Skin epidermis (tissue), 12 donors: ENCODE measurements around the gene RORB.

Source experiments
- H3K27ac ChIP-seq, 21 experiments: fragments of 200-600 bp; sonication (generic) in 11 of 21; one replicate each; pipeline ENCODE4 v1.5.0; 2020; ENCODE audit warnings: mild to moderate bottlenecking in 3 of 21, inconsistent platforms in 2 of 21, moderate library complexity in 2 of 21
- H3K4me3 ChIP-seq, 7 experiments: fragments of 200-600 bp; sonication (generic) in 2 of 7; one replicate each; pipeline ENCODE4 v1.5.0; 2020; ENCODE audit warnings: inconsistent platforms in 2 of 7, mild to moderate bottlenecking in 2 of 7, moderate library complexity in 1 of 7

The RORB gene

DNA sequence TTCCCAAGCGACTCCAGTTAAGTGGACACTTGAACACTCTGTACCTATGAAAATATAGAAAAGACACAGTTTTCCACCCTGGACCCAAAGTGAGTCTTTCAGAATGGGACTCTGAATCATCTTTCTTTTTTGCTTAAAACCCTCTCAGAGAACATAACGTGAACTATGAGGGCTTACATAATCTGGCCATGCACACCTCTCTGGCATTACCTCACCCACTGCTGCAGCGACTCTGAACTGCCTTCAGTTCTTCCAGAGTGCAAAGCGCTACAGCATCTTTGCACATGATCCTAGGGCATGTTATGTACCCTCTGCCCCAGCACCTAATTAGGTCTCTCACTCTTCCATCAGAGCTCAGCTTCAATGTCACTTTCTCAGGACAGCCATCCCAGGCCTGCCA lies 186.2 kb downstream of the RORB start:
- Histone ChIP-seq H3K27ac (no peak overlapping the region), H3K4me3 (no peak overlapping the region)

DNA sequence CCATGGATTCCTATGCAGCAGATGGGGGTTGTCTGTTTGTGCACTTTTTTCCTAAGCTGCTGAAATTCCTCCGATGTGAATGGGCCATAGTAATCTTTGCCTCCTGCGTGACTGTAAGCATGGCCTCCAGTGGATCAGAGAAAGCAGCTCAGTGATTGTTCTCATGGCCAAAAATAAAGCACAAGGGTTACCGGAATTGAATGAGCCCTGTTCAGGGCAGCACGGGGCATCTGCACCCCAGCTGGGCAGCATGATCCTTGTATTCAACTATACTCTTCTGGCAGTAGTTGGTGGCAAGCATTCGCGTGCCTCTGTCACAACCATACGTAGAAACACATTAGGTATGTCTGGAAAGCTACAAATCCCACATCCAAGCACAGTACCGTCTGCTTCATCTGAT lies 193.9 kb downstream of the RORB start:
- no peak overlapping the region for H3K27ac ChIP-seq
- H3K4me3 ChIP-seq: no peak overlapping the region

DNA sequence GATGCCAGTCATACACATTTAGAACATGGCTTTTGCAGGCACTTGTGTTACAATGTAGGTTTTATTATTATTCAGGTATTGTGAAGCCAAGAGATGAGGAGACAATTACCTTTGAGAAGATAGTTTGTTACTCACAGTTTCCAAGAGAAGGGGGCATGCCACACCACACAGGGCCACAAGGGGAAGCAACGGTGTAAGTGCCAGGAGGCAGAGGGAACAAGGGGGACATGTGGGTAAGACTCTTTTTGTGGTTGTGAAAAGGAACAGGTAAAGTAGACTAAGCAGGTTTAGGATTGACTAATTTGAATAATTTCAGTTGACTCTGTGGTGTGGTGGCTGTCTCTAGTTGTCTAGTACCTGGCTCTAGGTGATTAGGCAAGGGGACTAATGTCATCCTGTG lies 199.4 kb downstream of the RORB start:
- no peak overlapping the region for H3K27ac ChIP-seq
- H3K4me3 ChIP-seq: no peak overlapping the region

DNA sequence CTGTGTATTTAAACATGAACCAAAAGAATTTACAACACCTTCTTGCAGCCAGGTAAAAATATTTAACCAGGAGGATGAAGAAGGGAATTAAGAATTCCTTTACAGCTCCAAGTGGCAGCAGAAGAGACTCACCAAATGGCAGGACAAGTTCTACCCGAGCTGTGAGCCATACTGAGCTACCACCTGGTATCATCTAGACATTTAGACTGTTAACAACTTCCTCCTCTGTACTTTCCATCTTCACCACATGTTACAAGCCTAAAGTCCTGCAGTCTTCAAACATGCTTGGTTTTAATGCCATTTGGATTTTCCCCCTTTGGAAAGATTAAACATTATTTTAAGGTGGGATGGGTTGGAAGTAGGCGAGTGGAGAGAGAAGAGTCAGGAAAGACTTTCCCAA lies 200.4 kb downstream of the RORB start:
- Histone ChIP-seq H3K4me3 (no peak overlapping the region), H3K27ac (no peak overlapping the region)

DNA sequence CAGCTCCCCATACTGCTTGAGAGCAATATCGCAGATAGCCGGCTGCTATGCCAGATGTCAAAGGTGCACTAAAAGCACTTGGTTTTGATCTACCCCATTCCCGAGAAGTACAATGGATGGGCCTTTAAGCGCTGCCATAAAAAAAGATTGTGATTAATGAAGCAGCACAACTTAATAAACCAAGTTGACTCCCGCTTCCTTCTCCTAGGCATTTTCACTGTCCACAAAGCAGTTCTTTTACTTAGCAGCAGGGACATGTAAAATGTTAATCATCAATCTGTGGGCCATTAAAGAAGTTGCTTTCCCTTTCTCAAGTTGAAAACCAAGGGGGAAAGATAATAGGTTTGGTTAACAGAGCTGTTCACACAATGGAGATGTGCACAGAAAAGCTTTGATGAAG lies 214.2 kb downstream of the RORB start:
- no peak overlapping the region for H3K27ac ChIP-seq
- no peak overlapping the region for H3K4me3 ChIP-seq

DNA sequence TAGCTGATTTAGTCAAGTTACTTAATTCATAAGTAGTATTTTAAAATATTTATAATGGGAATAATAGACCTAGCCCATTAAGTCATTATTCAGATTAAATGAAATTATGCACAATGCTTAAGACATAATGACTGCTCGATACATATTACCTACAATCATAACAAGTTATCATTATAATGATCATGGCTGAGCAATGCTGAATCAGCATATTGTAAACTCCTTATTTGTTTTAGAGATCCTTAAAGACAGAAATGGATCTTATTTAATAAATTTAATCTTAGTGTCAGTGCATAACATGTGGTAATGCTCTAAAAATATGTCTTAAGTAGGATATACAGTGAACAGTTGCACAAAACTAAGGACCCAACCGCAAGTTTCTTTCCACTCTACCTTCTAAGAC lies 221.6 kb downstream of the RORB start:
- Histone ChIP-seq H3K4me3 (no peak overlapping the region), H3K27ac (no peak overlapping the region)

DNA sequence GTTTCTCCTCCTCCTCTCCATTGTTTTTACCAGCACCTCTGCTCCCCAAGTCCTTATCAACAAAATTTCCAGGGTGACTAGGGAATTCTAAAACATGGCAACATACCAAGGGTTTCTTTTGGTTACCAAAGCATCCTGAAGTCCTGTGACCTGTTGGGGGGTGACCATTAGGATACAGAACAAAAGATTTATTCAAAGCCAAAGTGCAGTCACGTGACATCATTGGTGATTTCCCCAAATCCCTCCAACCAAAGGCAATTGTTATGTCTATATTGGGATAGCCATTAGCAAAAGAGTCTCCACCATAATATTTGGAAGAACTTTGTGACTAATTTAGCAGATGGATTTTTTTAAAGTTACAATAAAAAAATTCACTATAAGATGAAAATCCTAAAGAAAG lies 222.2 kb downstream of the RORB start:
- Histone ChIP-seq H3K27ac (no peak overlapping the region), H3K4me3 (no peak overlapping the region)

DNA sequence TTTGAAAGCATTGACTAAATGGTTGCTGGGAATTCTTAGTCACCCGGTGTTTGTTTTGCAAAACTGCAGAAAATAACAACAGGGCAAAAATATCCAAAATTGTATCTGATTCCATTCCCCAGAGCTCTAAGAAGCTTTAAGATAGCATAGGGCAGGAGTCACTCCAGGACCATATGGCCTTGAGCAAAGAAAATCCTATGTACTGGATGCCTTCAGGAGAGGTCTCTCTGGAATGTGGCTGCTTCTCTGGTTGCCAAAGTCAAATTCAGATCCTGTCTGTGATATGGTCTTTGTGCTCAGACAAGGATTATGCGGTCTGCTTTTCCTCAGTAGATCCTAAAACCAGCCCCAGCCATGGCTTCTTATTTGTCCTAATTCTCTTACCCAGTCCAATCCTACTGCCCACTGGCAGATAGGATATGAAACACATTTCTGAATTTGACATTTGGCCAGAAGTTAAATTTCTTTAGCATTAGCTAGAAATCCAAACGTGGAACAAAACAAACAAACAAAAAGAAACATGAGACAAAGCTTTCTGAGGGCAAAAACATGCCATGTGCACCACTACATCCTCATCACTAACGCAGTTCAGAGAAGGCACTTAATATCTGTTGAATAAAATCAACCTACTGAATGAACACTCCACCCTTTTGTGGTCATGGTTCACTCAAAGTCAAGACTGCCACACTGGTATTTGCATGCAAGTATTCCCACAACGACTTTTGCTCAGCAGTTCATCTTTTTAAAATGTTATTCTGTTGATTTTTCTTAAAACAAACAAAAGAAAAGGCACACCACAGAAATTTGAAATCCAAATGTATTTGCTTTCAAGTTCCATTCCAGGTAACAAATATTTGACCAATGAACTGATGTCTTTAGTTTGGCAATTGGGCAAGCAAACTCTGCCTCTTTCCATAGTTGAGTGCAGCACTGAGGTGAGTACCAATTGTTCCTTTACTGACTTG lies 224.8 kb downstream of the RORB start:
- H3K4me3 ChIP-seq: no peak overlapping the region
- H3K27ac ChIP-seq: no peak overlapping the region

DNA sequence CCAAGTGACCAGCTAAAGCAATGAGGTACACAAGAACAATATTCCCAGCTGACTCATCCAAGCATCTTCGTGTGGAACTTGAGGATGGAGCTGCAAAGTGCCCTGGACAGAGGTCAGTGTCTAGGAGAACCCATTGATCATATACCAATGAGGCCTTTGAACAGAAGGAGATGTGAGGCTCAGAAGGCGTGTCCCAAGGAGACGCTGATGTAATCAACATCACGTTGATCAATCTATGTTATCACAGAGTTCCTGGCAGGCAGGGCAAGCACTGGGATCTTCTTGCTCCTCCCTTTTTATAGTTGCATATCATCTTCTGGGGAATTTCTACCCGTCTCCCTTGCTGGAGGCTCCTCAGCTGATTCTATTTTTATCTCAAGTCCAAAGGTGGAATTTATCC lies 227.2 kb downstream of the RORB start:
- H3K4me3 ChIP-seq: no peak overlapping the region
- no peak overlapping the region for H3K27ac ChIP-seq

DNA sequence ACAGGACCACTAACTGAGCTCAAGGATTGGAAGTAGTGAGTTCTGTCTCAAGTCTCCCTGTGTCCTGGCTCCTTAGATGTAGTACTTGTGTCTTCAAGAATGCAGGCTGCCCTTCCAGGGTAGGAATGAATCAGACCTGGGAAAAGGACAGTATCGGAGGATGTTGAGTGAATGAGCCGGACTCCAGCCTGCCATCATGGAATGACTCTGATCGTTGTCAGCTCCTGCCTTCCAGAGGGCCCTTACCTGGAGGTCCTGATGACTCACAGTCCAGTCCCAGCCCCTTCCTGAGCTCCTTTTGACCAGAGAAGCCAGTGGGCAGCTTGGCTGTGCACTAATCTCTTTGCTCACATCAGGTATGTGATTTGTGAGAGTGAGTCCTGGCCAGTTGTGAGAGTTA lies 229.4 kb downstream of the RORB start:
- Histone ChIP-seq H3K27ac (no peak overlapping the region), H3K4me3 (no peak overlapping the region)

DNA sequence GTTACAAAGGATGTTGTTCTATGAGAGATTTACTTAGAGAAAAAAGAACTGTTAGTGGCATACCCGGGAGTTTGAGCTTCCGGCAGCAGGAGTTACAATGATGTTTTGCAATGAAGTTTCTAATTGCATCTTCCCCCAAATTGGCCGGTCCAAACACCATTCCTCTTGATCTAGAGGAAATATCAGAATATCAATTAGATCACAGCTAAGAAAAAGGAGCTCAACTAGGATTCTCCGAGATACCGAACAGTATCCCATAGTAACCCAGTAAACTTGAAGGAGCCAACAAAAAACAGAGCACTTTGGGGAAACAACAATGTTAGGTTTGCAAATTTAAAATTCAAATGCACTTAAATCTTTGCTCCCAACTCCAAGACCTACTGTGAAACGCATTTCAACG lies 231.0 kb downstream of the RORB start:
- H3K4me3 ChIP-seq: no peak overlapping the region

DNA sequence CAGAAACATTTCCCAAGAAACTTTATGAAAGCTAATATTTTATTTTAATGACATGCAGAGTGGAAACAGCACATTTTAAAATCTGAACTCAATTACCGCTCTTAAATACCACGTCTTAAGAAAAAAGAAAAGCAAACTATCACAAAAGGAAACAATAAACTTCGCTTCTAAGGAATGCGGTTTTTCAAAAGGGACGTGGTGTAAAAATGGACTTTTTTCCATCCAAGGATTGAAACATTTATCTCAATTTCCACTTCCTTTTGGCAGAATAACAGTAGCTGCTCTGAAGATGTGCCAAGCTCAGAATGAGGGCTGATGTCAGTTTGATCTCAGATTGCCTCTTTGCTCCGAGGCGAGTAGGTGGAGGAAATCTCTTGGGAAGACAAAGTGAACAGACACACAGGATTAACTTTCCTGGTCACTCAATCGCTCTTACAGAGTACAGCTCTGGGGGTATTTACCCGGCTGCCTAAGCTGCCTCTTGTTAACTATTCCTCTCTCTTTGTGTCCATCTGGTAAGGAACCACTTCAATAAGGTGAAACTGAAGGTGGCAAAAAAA lies 232.1 kb downstream of the RORB start:
- Histone ChIP-seq H3K4me3 (no peak overlapping the region), H3K27ac (no peak overlapping the region)

More for the DNA sequence above, 231.0 kb downstream of the RORB start:
- H3K27ac ChIP-seq: no peak overlapping the region

DNA sequence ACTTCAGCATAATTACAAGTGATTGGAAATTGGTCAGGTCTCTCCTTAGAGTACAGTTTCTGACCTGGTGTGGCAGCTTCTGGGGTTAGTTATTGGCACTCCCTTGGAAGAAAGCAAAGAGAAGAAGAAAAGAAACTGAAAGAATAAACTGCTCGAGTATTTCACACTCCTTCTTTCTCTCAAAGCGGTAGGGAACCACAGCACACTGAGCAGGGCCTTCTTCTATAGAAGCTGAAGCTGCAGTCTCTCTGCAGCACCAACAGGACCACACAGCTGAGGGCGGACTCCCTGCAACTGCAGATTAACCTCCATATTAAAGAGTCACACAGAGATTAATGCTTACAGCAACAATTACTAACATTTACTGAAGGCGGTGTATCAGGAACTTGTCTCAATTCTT lies 238.6 kb downstream of the RORB start:
- no peak overlapping the region for H3K4me3 ChIP-seq
- no peak overlapping the region for H3K27ac ChIP-seq

DNA sequence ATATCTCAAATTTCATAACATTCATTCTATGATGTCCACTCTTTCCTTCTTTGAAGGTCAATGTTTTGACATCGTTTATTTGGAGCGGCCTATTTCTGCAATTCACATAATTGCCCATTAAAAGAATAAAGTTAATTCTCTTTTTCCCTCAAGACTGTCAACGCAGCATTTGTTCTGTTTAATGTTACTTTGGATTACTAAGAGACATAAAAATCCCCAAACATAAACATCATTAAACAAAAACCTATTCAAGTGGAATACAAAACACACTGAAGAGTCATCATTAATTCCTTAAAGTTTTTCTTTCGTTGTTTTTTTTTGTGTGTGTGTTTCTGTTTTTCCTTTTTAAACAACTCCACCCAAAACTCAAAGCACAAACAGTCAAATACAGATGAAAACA lies 239.5 kb downstream of the RORB start:
- no peak overlapping the region for H3K27ac ChIP-seq
- no peak overlapping the region for H3K4me3 ChIP-seq

DNA sequence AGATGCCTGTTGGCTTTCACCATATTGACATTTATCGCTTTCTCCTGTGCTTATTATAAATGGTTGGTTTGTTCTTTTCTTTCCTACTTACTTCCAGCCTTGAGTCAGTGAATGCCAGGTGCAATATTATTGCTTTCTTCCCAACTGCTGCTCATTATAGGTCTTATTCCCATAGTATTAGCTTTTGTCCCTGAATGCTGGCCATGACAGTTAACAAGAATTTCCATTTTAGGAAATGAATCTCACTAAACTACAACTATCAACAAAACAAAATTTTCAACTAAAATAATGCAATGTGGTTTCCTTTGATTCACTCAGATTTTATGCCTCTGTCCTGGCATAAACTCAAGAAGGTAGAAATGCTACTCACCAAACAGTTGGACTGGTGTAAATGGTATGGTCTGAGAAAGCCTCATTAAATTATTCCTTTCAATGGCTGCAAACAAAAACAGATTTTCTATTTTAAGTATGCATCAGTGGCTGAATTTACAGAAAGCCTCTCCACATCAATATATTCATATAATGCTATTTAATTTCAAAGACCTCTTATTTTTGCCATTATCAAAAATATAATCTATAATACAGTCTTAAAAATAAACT lies 245.2 kb downstream of the RORB start:
- Histone ChIP-seq H3K27ac (no peak overlapping the region), H3K4me3 (no peak overlapping the region)
